IPS DF 6.9 (cell line): ENCODE data around the gene VIPR1.

Experiments
- DNase-seq: peaks from one replicate; pipeline ENCODE4 v3.0.0-alpha.2; 2013; ENCODE audit warnings: low read depth, low spot score
- H3K27ac ChIP-seq: one replicate; pipeline ENCODE4 v1.5.1; 2013; ENCODE audit warnings: low read length, control low read depth
- H3K27me3 ChIP-seq: 2 replicates; pipeline ENCODE4 v1.6.1; 2013; ENCODE audit warnings: mild to moderate bottlenecking, low read length; ENCODE audit not compliant: control insufficient read depth, insufficient read depth
- H3K36me3 ChIP-seq: 2 replicates; pipeline ENCODE4 v1.6.1; 2013; ENCODE audit warnings: low read length; ENCODE audit not compliant: control insufficient read depth, insufficient read depth
- H3K4me1 ChIP-seq: 2 replicates; pipeline ENCODE4 v1.6.1; 2013; ENCODE audit warnings: low read length; ENCODE audit not compliant: control insufficient read depth, insufficient read depth
- H3K4me3 ChIP-seq: 2 replicates; pipeline ENCODE4 v1.5.1; 2013; ENCODE audit warnings: mild to moderate bottlenecking, low read length
- H3K9me3 ChIP-seq: 2 replicates; pipeline ENCODE4 v1.6.1; 2013; ENCODE audit warnings: low read length, inconsistent platforms; ENCODE audit not compliant: control insufficient read depth, insufficient read depth
- WGBS: extraction: QIAGEN DNeasy Blood & Tissue Kit; methylation state at CpG from one replicate; pipeline ENCODE4 v1.1.7; 2013; ENCODE audit warnings: mixed read lengths, missing lambda C conversion rate; ENCODE audit not compliant: insufficient read length, insufficient coverage; 5-methylcytosine and 5-hydroxymethylcytosine counted together

VIPR1 gene

GRCh38 chr3:42502429-42503250 lies at the start of gene VIPR1:
TSS of gene VIPR1 (plus strand) at chr3:42502643. CDS start at chr3:42502736, 93 bp downstream.
- peaks cover 10% of the 10 kb centered on the region for H3K4me1 ChIP-seq
- DNase-seq, result peak; percentile 67
- no peak within 1 kb of the TSS for H3K27ac ChIP-seq
- peak within 1 kb of the TSS; percentile 77 for H3K4me3 ChIP-seq
- H3K9me3 ChIP-seq, result no peaks in the 10 kb centered on the region
- H3K27me3 ChIP-seq, result peaks cover 13% of the 10 kb centered on the region
- no peaks in the 10 kb centered on the region for H3K36me3 ChIP-seq
- no CpG with 5 or more reads among the region's 69 CpGs for WGBS

- Histone ChIP-seq H3K4me3 (no peak overlapping the region), H3K27me3 (no peaks in the 10 kb centered on the region), H3K9me3 (no peaks in the 10 kb centered on the region), H3K27ac (no peak overlapping the region), H3K36me3 (no peaks in the 10 kb centered on the region), H3K4me1 (no peaks in the 10 kb centered on the region)
- no peak for DNase-seq
These were observed 46.2 kb upstream of the VIPR1 start for GRCh38 chr3:42456211-42456610.

GRCh38 chr3:42459151-42459550 lies 43.3 kb upstream of the VIPR1 start:
- H3K4me3 ChIP-seq, result no peak overlapping the region
- no peaks in the 10 kb centered on the region for H3K4me1 ChIP-seq
- H3K9me3 ChIP-seq, result no peaks in the 10 kb centered on the region
- no peaks in the 10 kb centered on the region for H3K27me3 ChIP-seq
- no peak overlapping the region for H3K27ac ChIP-seq
- no peaks in the 10 kb centered on the region for H3K36me3 ChIP-seq
- DNase-seq, result no peak

- Histone ChIP-seq H3K4me1 (no peaks in the 10 kb centered on the region), H3K27ac (no peak overlapping the region), H3K36me3 (no peaks in the 10 kb centered on the region), H3K4me3 (no peak overlapping the region), H3K27me3 (no peaks in the 10 kb centered on the region), H3K9me3 (no peaks in the 10 kb centered on the region)
- no peak for DNase-seq
- WGBS, result no CpG with 5 or more reads among the region's 2 CpGs
These were observed 40.7 kb upstream of the VIPR1 start for GRCh38 chr3:42461762-42462161.

GRCh38 chr3:42463093-42463492 lies 39.4 kb upstream of the VIPR1 start:
- Histone ChIP-seq H3K27me3 (no peaks in the 10 kb centered on the region), H3K27ac (no peak overlapping the region), H3K4me3 (no peak overlapping the region), H3K4me1 (no peaks in the 10 kb centered on the region), H3K36me3 (no peaks in the 10 kb centered on the region), H3K9me3 (no peaks in the 10 kb centered on the region)
- no CpG with 5 or more reads among the region's 1 CpG for WGBS
- no peak for DNase-seq

GRCh38 chr3:42468111-42468510 lies 34.3 kb upstream of the VIPR1 start:
- Histone ChIP-seq H3K9me3 (no peaks in the 10 kb centered on the region), H3K36me3 (no peaks in the 10 kb centered on the region), H3K4me1 (no peaks in the 10 kb centered on the region), H3K4me3 (no peak overlapping the region), H3K27me3 (no peaks in the 10 kb centered on the region), H3K27ac (no peak overlapping the region)
- no CpG with 5 or more reads among the region's 3 CpGs for WGBS
- DNase-seq, result no peak

- WGBS, result no CpG with 5 or more reads among the region's 2 CpGs
- DNase-seq, result no peak
- no peaks in the 10 kb centered on the region for H3K4me1 ChIP-seq
- H3K36me3 ChIP-seq, result no peaks in the 10 kb centered on the region
- H3K27me3 ChIP-seq, result no peaks in the 10 kb centered on the region
- H3K4me3 ChIP-seq, result no peak overlapping the region
- no peaks in the 10 kb centered on the region for H3K9me3 ChIP-seq
- H3K27ac ChIP-seq, result no peak overlapping the region
These were observed 29.9 kb upstream of the VIPR1 start for GRCh38 chr3:42472555-42472954.

- Histone ChIP-seq H3K9me3 (no peaks in the 10 kb centered on the region), H3K27ac (no peak overlapping the region), H3K36me3 (no peaks in the 10 kb centered on the region), H3K27me3 (no peaks in the 10 kb centered on the region), H3K4me3 (no peak overlapping the region), H3K4me1 (no peaks in the 10 kb centered on the region)
- no peak for DNase-seq
- WGBS, result no CpG with 5 or more reads among the region's 10 CpGs
These were observed 29.1 kb upstream of the VIPR1 start for GRCh38 chr3:42473083-42473932.

- no peaks in the 10 kb centered on the region for H3K27me3 ChIP-seq
- no CpG with 5 or more reads among the region's 8 CpGs for WGBS
- no peak overlapping the region for H3K27ac ChIP-seq
- DNase-seq, result no peak
- no peaks in the 10 kb centered on the region for H3K9me3 ChIP-seq
- no peaks in the 10 kb centered on the region for H3K4me1 ChIP-seq
- H3K36me3 ChIP-seq, result no peaks in the 10 kb centered on the region
- H3K4me3 ChIP-seq, result no peak overlapping the region
These were observed 26.0 kb upstream of the VIPR1 start for GRCh38 chr3:42476225-42477125.

GRCh38 chr3:42477696-42478095 lies 24.7 kb upstream of the VIPR1 start:
- Histone ChIP-seq H3K9me3 (no peaks in the 10 kb centered on the region), H3K27me3 (no peaks in the 10 kb centered on the region), H3K27ac (no peak overlapping the region), H3K36me3 (no peaks in the 10 kb centered on the region), H3K4me1 (no peaks in the 10 kb centered on the region), H3K4me3 (no peak overlapping the region)
- WGBS, result no CpG with 5 or more reads among the region's 2 CpGs
- no peak for DNase-seq
